GM19438 (cell line): ENCODE measurements around the gene NIPAL4.
"Not testable (repeated sequence)": the region's sequence is repeated elsewhere in the genome, so short reads cannot be mapped to it uniquely, and the experiment has no call there.

Source experiments
- ATAC-seq: cut with Tn5 transposase; IDR thresholded peaks from one replicate; pipeline ENCODE4 v1.9.1; 2021; ENCODE audit warnings: low read depth; ENCODE audit not compliant: unreplicated experiment

NIPAL4 gene

GRCh38 chr5:157481666-157482065 lies 21.7 kb downstream of the NIPAL4 start:
- no peak for ATAC-seq

GRCh38 chr5:157482702-157483101 lies 22.7 kb downstream of the NIPAL4 start:
- not testable (repeated sequence) for ATAC-seq

- no peak for ATAC-seq
Measured at GRCh38 chr5:157484768-157485167, 24.8 kb downstream of the NIPAL4 start.

- ATAC-seq: no peak
Measured at GRCh38 chr5:157485340-157485739, 25.3 kb downstream of the NIPAL4 start.

GRCh38 chr5:157485811-157486210 lies 25.8 kb downstream of the NIPAL4 start:
- ATAC-seq: peak; percentile 37

- peak; percentile 52 for ATAC-seq
Measured at GRCh38 chr5:157486221-157486681, 26.2 kb downstream of the NIPAL4 start.

- ATAC-seq: peak; percentile 43
Measured at GRCh38 chr5:157486861-157487260, 26.8 kb downstream of the NIPAL4 start.

- peak; percentile 46 for ATAC-seq
Measured at GRCh38 chr5:157487358-157487757, 27.3 kb downstream of the NIPAL4 start.

GRCh38 chr5:157491471-157491995 lies 31.5 kb downstream of the NIPAL4 start:
- no peak for ATAC-seq

GRCh38 chr5:157492886-157493285 lies 32.9 kb downstream of the NIPAL4 start:
- no peak for ATAC-seq

- ATAC-seq: no peak
Measured at GRCh38 chr5:157494178-157494832, 34.3 kb downstream of the NIPAL4 start.

- no peak for ATAC-seq
Measured at GRCh38 chr5:157496864-157497263, 36.9 kb downstream of the NIPAL4 start.

GRCh38 chr5:157497875-157498611 lies 38.0 kb downstream of the NIPAL4 start:
- no peak for ATAC-seq

- ATAC-seq: peak; percentile 75
Measured at GRCh38 chr5:157502143-157502647, 42.2 kb downstream of the NIPAL4 start.

GRCh38 chr5:157504053-157504452 lies 44.0 kb downstream of the NIPAL4 start:
- no peak for ATAC-seq

- ATAC-seq: no peak
Measured at GRCh38 chr5:157505496-157505895, 45.5 kb downstream of the NIPAL4 start.

- no peak for ATAC-seq
Measured at GRCh38 chr5:157506066-157506590, 46.1 kb downstream of the NIPAL4 start.

GRCh38 chr5:157506981-157507780 lies 47.2 kb downstream of the NIPAL4 start:
- no peak for ATAC-seq

GRCh38 chr5:157509093-157509492 lies 49.1 kb downstream of the NIPAL4 start:
- no peak for ATAC-seq

- ATAC-seq: peak; percentile 73
Measured at GRCh38 chr5:157509587-157509986, 49.6 kb downstream of the NIPAL4 start.
